Ovary (tissue), 9 donors: ENCODE measurements around the gene COX10. TPM values are rescaled to one million over a fixed set of nuclear protein-coding genes. Genes with fewer than 3 reads are reported as not detected.

Experiments
- DNase-seq, 5 donors: peaks; one replicate each; pipeline ENCODE4 v3.0.0-alpha.2; 2019 to 2020
- H3K27ac ChIP-seq, 2 donors: fragments of 200-600 bp; one replicate each; pipeline versions ENCODE4 v1.5.1 to v1.8.0; 2019 to 2022
- H3K27me3 ChIP-seq: fragments of 200-600 bp; one replicate; pipeline ENCODE4 v1.8.0; 2022
- H3K36me3 ChIP-seq: fragments of 200-600 bp; sonication (generic); one replicate; pipeline ENCODE4 v1.5.1; 2019
- H3K4me1 ChIP-seq: one replicate; pipeline ENCODE4 v1.8.1; 2013; ENCODE audit warnings: mild to moderate bottlenecking, moderate library complexity; ENCODE audit not compliant: insufficient read depth
- H3K4me3 ChIP-seq: fragments of 200-600 bp; sonication (generic); one replicate; pipeline ENCODE4 v1.5.1; 2017
- H3K9me3 ChIP-seq, 2 donors: fragments of 200-600 bp in 1 of 2; sonication (generic) in 1 of 2; one replicate each; pipeline versions ENCODE4 v1.5.1 to v1.8.1; 2013 to 2019; ENCODE audit warnings: mild to moderate bottlenecking in 1 of 2, moderate library complexity in 1 of 2
- CTCF ChIP-seq, 3 donors: fragments of 450-650 bp in 2 of 3; fragments of 200-600 bp in 1 of 3; IDR thresholded peaks; one replicate each; pipeline versions ENCODE4 v1.5.1 to v1.8.0; 2016 to 2022; ENCODE audit warnings: antibody characterized with exemption in 3 of 3, mild to moderate bottlenecking in 1 of 3
- EP300 ChIP-seq: sonication (generic); formaldehyde crosslinking; IDR thresholded peaks from one replicate; pipeline ENCODE4 v1.6.1; 2017; ENCODE audit warnings: antibody characterized with exemption
- POLR2A ChIP-seq: fragments of 450-650 bp; IDR thresholded peaks from one replicate; pipeline ENCODE4 v1.6.1; 2017; ENCODE audit warnings: antibody characterized with exemption, mild to moderate bottlenecking, moderate library complexity
- WGBS, 3 donors: extraction: QIAGEN DNeasy Blood & Tissue Kit in 1 of 3; methylation state at CpG; one replicate each; pipeline versions ENCODE4 v1.1.5 to v1.1.7; 2013 to 2017; 5-methylcytosine and 5-hydroxymethylcytosine counted together
- intact Hi-C, 4 donors: fragments of 100-400 bp; cut with DNase I; formaldehyde crosslinking; loops; one replicate each; pipeline versions ENCODE4 v1.11.0 to v1.15.1; 2022 to 2023
- polyA plus RNA-seq, 2 donors: library from polyadenylated mRNA; stranded (reverse); fragments of 200-250 nt in 1 of 2; fragments of 350-450 nt in 1 of 2; fragmentation: Illumina TruSeq in 1 of 2; extraction: RNeasy Lipid Tissue Mini Kit (QIAGEN cat#74804) in 1 of 2; gene quantifications; one replicate each; pipeline ENCODE4 v1.2.3, GENCODE V29; 2013 to 2014
- total RNA-seq, 7 donors: library from RNA; depleted of rRNA in 2 of 7; stranded (reverse); fragments of >200 nt in 2 of 7; fragmentation: NEBNext Ultra II Directional in 3 of 7; extraction: Animal tissue kit (Norgen Biotek cat#: 25700) in 3 of 7; gene quantifications; one replicate each; pipeline versions ENCODE4 v1.1.0 to v1.2.4, GENCODE V29; 2016 to 2023
- donor health status: DM: no; HTN: no; CAD: no; lungs with moderate emphysema.
- donor health status: DM: no; HTN: no; CAD: no.
- donor health status: Bipolar disorder and iron deficiency.
- donor health status: DM: yes; HTN: yes; CAD: no.
- donor health status: DM: no; HTN: no; CAD: no.
- donor health status: DM: yes; HTN: yes; CAD: no.

Gene COX10
- total and polyA plus RNA-seq, 9 donors: 5.1 to 15.3 (median 11.7) TPM

- H3K4me1 ChIP-seq: peaks cover 2% of the 10 kb centered on the region
- no peaks in the 10 kb centered on the region for H3K27me3 ChIP-seq
- H3K9me3 ChIP-seq: no peaks in the 10 kb centered on the region
- no peak overlapping the region for H3K4me3 ChIP-seq
- H3K27ac ChIP-seq: no peak overlapping the region
- DNase-seq: no peak
- WGBS, 3 donors: 84 to 89% (median 84%) methylated on average over 2 of the region's 2 CpGs
- TF ChIP-seq CTCF (IDR thresholded peaks at IDR 0.05) (no peak), POLR2A (no peak), EP300 (no peak)
- intact Hi-C loops: no loop called here
- no peaks in the 10 kb centered on the region for H3K36me3 ChIP-seq
Observed at GRCh38 chr17:14204546-14204945, 135.2 kb downstream of the COX10 start.

GRCh38 chr17:14205380-14205779 lies 136.1 kb downstream of the COX10 start:
- TF ChIP-seq EP300 (no peak), CTCF (IDR thresholded peaks at IDR 0.05) (no peak), POLR2A (no peak)
- Histone ChIP-seq H3K4me1 (peaks cover 2% of the 10 kb centered on the region), H3K27ac (no peak overlapping the region), H3K36me3 (no peaks in the 10 kb centered on the region), H3K27me3 (no peaks in the 10 kb centered on the region), H3K4me3 (no peak overlapping the region), H3K9me3 (no peaks in the 10 kb centered on the region)
- 91 to 98% (median 95%) methylated on average over 10 of the region's 10 CpGs for WGBS, 3 donors
- intact Hi-C loops: no loop called here
- no peak for DNase-seq

GRCh38 chr17:14205992-14206461 lies 136.7 kb downstream of the COX10 start:
- no peak for DNase-seq
- no peaks in the 10 kb centered on the region for H3K9me3 ChIP-seq
- no peak overlapping the region for H3K27ac ChIP-seq
- no peak for TF ChIP-seq POLR2A
- TF ChIP-seq CTCF (IDR thresholded peaks at IDR 0.05): no peak
- TF ChIP-seq EP300: no peak
- peaks cover 2% of the 10 kb centered on the region for H3K4me1 ChIP-seq
- no peaks in the 10 kb centered on the region for H3K27me3 ChIP-seq
- no peaks in the 10 kb centered on the region for H3K36me3 ChIP-seq
- 79 to 82% (median 80%) methylated on average over 12 to 13 of the region's 13 CpGs for WGBS, 3 donors
- intact Hi-C loops: no loop called here
- no peak overlapping the region for H3K4me3 ChIP-seq

GRCh38 chr17:14206891-14207290 lies 137.6 kb downstream of the COX10 start:
- DNase-seq: no peak
- WGBS, 3 donors: 96 to 97% (median 97%) methylated on average over 29 of the region's 29 CpGs
- Histone ChIP-seq H3K27ac (no peak overlapping the region), H3K4me1 (no peaks in the 10 kb centered on the region), H3K9me3 (no peaks in the 10 kb centered on the region), H3K4me3 (no peak overlapping the region), H3K36me3 (no peaks in the 10 kb centered on the region), H3K27me3 (no peaks in the 10 kb centered on the region)
- intact Hi-C loops: no loop called here
- TF ChIP-seq EP300 (no peak), POLR2A (no peak), CTCF (IDR thresholded peaks at IDR 0.05) (no peak)
